SK-N-MC (cell line): ENCODE results near the gene BCAT1.

ENCODE experiments used
- EZH2 ChIP-seq: fragments of 200-600 bp; sonication (generic); IDR thresholded peaks from one replicate; pipeline ENCODE4 v1.6.1; 2017; ENCODE audit warnings: antibody characterized with exemption
- POLR2AphosphoS5 ChIP-seq: IDR thresholded peaks from 2 replicates; pipeline ENCODE4 v1.6.1; 2012; ENCODE audit warnings: mild to moderate bottlenecking, low read depth, low read length, borderline replicate concordance

DNA sequence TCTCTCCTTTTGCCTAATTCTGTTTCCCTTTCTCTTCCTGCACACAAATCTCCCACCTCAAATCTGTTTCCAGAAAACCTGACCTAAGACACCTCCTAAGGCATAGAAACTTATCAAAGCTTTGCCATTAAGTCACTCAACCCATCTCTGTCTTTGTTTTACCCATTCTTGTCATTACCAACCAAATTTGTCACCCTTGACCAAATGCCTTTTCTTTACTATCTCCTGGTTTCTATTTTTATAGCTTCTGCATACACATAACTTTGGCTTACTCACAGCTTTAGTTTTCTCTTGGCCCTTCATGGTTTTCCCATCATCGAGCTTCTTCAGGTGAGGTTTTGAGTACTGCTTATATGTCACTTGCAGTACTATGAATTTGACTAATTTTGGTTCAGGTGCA lies 184.2 kb downstream of the BCAT1 start:
- TF ChIP-seq POLR2AphosphoS5 (no peak), EZH2 (no peak)
